ENCODE measurements around the gene APOL5.

APOL5 gene

DNA sequence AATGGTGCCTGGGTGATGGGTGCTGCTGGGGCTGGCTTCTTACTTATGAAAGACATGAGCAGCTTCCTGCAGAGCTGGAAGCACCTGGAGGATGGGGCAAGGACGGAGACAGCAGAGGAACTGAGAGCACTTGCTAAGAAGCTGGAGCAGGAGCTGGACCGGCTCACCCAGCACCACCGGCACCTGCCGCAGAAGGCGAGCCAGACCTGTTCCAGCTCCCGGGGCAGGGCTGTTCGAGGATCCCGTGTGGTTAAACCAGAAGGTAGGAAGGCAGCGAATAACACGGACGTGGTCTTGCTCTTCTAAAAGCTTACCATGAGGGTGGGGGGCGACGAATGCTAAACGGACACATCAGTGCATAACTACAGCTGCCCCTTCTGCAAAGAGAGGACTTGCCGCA lies 9.3 kb downstream of the APOL5 start:
- H3K4me3 ChIP-seq (replicated peaks in 1 of 2; ENCODE audit: low read depth in 2 of 2, low read length in 2 of 2), result no peak overlapping the region
- TF ChIP-seq, protein P1, sequence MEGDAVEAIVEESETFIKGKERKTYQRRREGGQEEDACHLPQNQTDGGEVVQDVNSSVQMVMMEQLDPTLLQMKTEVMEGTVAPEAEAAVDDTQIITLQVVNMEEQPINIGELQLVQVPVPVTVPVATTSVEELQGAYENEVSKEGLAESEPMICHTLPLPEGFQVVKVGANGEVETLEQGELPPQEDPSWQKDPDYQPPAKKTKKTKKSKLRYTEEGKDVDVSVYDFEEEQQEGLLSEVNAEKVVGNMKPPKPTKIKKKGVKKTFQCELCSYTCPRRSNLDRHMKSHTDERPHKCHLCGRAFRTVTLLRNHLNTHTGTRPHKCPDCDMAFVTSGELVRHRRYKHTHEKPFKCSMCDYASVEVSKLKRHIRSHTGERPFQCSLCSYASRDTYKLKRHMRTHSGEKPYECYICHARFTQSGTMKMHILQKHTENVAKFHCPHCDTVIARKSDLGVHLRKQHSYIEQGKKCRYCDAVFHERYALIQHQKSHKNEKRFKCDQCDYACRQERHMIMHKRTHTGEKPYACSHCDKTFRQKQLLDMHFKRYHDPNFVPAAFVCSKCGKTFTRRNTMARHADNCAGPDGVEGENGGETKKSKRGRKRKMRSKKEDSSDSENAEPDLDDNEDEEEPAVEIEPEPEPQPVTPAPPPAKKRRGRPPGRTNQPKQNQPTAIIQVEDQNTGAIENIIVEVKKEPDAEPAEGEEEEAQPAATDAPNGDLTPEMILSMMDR (IDR thresholded peaks at IDR 0.05; ENCODE audit: low read depth, low read length), result no peak
- no peak for DNase-seq (ENCODE audit: low read depth in 2 of 2)

DNA sequence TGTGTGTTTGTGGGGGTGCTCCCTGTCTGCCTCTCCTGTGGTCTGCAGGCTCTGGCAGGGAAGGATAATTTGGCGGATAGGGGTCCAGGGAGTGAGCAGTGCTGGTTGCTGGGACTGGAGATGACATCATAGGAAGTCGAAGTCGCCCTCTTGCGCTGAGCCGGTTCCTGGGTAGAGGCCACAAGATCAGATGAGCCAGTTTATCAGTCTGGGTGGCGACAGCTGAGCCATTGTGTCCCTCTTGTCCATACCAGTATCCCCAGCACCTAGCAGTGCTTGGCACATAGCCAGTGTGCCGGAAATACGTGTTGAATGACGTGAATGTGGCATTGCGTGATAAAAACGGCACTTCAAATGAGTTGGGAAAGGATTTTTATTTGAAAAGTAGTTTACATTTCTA lies 9.8 kb downstream of the APOL5 start:
- no peak overlapping the region for H3K4me3 ChIP-seq (replicated peaks in 1 of 2; ENCODE audit: low read depth in 2 of 2, low read length in 2 of 2)
- DNase-seq (ENCODE audit: low read depth in 2 of 2), result peak; percentile 25 to 69
- TF ChIP-seq, protein P1 (IDR thresholded peaks at IDR 0.05; ENCODE audit: low read depth, low read length), result no peak

DNA sequence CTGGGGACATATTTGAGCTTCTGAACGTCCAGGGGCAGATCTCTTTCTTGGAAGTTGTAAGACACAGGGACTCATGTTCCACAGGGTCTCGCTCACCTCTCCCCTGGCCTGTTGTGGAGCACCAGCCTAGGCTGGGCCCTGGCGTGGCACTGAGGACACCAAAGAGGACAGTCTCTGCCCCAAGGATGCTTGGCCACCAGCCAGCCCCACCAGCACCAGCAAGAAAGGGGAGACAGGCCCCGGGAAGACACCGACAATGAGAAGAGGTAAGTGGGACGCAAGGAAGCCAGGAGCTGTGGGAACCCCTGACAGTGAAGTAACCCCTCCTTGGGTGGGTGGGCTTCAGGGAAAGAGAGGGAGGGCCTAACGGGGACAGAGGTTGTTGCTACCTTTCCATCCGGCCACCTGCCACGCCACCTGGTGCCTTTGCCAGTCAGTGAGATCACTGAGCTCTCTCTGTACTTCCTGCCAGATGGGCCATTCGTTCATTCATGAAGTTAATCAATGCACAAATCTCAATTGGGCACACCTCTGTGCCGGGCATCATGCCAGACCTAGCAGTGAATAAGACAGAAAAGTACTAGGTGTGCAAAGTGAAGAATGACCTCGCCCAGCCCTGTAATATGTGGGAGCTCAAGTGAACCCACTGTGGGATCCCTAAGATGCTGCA lies 11.1 kb downstream of the APOL5 start:
- no peak for DNase-seq (ENCODE audit: low read depth in 2 of 2)
- H3K4me3 ChIP-seq (replicated peaks in 1 of 2; ENCODE audit: low read depth in 2 of 2, low read length in 2 of 2), result no peak overlapping the region

DNA sequence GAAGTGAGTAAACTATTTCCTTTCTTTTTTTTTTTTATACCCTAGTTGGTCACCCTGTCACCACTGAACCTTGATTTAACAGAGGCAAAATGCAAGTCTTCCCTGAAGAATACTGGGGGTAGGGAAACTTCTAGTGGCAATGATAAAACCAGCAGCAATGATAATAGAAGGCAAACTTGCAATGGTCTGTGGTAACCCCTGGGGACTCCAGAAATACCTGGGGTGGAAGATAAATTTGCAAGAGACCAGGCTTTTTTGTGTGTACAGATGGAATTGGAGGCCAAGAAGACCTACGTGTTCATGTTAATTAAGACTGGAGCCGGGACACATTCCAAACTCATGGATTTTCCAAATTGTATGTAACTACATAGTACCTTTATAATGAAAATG lies 11.6 kb downstream of the APOL5 start:
- TF ChIP-seq, protein P1 (IDR thresholded peaks at IDR 0.05; ENCODE audit: low read depth, low read length), result no peak
- no peak overlapping the region for H3K4me3 ChIP-seq (replicated peaks in 1 of 2; ENCODE audit: low read depth in 2 of 2, low read length in 2 of 2)
- no peak for DNase-seq (ENCODE audit: low read depth in 2 of 2)

More for the DNA sequence above, 11.1 kb downstream of the APOL5 start:
- TF ChIP-seq, protein P1 (IDR thresholded peaks at IDR 0.05; ENCODE audit: low read depth, low read length), result no peak

DNA sequence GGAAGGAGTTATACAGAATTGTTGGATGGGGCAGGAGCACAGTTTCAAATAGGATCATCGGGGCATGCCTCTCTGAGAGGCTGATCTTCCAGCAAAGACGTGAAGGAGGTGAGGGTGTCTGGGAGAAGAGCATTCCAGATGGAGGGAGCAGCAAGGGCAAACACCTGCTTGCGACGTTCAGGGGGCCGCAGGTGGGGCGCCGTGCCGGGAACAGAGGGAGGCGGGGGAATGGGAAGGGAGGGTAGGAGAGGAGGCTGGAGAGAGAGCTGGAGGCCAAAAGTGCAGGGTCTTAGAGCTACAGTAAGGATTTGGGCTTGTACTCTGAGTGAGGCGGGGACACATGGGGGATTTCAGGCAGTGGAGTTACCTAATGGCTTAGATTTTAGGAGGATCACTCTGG lies 13.6 kb downstream of the APOL5 start:
- TF ChIP-seq, protein P1 (IDR thresholded peaks at IDR 0.05; ENCODE audit: low read depth, low read length), result no peak
- no peak for DNase-seq (ENCODE audit: low read depth in 2 of 2)
- no peak overlapping the region for H3K4me3 ChIP-seq (replicated peaks in 1 of 2; ENCODE audit: low read depth in 2 of 2, low read length in 2 of 2)

DNA sequence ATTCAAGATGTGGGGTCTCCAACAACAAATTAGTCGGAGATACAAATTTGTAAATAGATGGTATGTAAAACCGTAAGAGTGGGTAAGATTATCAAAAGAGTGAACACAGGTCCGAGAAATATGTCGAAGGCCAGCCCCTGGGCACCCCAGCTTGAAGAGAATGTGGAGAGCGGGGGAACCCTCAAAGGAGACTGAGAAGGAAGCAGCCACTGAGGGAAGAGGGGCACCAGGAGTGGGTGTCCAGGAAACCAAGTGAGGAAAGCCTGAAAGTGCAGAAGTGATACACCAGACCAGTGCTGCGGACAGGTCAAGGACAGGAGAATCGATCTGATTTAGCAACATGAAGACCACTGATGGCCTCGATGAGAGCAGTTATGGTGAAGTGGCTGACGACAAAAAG lies 14.4 kb downstream of the APOL5 start:
- TF ChIP-seq, protein P1 (IDR thresholded peaks at IDR 0.05; ENCODE audit: low read depth, low read length), result no peak
- no peak overlapping the region for H3K4me3 ChIP-seq (replicated peaks in 1 of 2; ENCODE audit: low read depth in 2 of 2, low read length in 2 of 2)
- DNase-seq (ENCODE audit: low read depth in 2 of 2), result no peak

DNA sequence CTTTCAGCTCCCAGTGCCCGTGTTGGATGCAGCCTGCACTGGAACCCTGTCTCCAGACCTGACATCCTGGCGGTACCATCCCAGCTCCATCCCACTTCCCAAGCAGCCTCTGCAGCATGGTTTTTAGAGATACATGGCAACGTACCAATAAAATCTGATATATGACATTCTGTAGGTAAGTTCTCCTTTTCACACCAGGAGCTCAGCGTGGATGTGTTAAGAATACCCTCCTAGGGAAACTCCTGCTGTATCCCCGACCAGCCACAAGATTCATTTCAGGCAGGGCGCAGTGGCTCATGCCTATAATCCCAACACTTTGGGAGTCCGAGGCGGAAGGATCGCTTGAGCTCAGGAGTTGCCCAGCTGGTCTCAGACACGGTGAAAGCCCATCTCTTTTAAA lies 15.4 kb downstream of the APOL5 start:
- no peak overlapping the region for H3K4me3 ChIP-seq (replicated peaks in 1 of 2; ENCODE audit: low read depth in 2 of 2, low read length in 2 of 2)
- DNase-seq (ENCODE audit: low read depth in 2 of 2), result no peak
- TF ChIP-seq, protein P1 (IDR thresholded peaks at IDR 0.05; ENCODE audit: low read depth, low read length), result no peak

Data from cardiac fibroblast (primary cell).